ENCODE data around the gene EPB42.

EPB42 gene

GRCh38 chr15:43256341-43256740 lies 35.5 kb upstream of the EPB42 start:
- TF ChIP-seq ZNF654 (tag by site-specific recombination; IDR thresholded peaks at IDR 0.05; ENCODE audit: low read depth) = no peak
- TF ChIP-seq ZBTB11 (tag by site-specific recombination; conservative IDR thresholded peaks at IDR 0.05; ENCODE audit: low read depth) = no peak
- no peak for TF ChIP-seq ZSCAN23 (tag by site-specific recombination; IDR thresholded peaks at IDR 0.05)
- no peak for TF ChIP-seq ZNF747 (tag by site-specific recombination; IDR thresholded peaks at IDR 0.05)
- no peak for TF ChIP-seq KLF8 (tag by site-specific recombination; IDR thresholded peaks at IDR 0.05)
- Histone ChIP-seq H3K4me3 (ENCODE audit: low read depth, low read length) (no peak overlapping the region), H3K36me3 (ENCODE audit: control insufficient read depth in 2 of 2, insufficient read depth in 1 of 2, low read length in 2 of 2) (no peaks in the 10 kb centered on the region), H3K27ac (ENCODE audit: extremely low read depth, low read depth, low read length) (no peak overlapping the region), H3K9me3 (ENCODE audit: control insufficient read depth, insufficient read depth, low read depth, low read length) (no peaks in the 10 kb centered on the region), H3K4me1 (ENCODE audit: control insufficient read depth, insufficient read depth, low read length) (no peaks in the 10 kb centered on the region)
- CTCF ChIA-PET = interaction anchor here (0.6 kb wide), 1 partner anchor 524 kb away, joined by 3 read pairs; no protein-coding TSS in a partner anchor
- POLR2A ChIA-PET = no interaction called here

- CTCF ChIA-PET = no interaction called here
- TF ChIP-seq ZNF146 (tag by site-specific recombination; IDR thresholded peaks at IDR 0.05) = no peak
- no peak for TF ChIP-seq ZNF214 (tag by site-specific recombination; IDR thresholded peaks at IDR 0.05; ENCODE audit: borderline replicate concordance)
- no peak for TF ChIP-seq ZNF777 (tag by site-specific recombination; IDR thresholded peaks at IDR 0.05; ENCODE audit: borderline replicate concordance)
- no peak for TF ChIP-seq GFI1B (tag by site-specific recombination; IDR thresholded peaks at IDR 0.05)
- TF ChIP-seq ZNF548 (tag by site-specific recombination; IDR thresholded peaks at IDR 0.05) = no peak
- no peak for TF ChIP-seq GLIS2 (tag by site-specific recombination; IDR thresholded peaks at IDR 0.05)
- no peak for TF ChIP-seq ZNF114 (tag by site-specific recombination; IDR thresholded peaks at IDR 0.05)
- TF ChIP-seq ZNF132 (tag by site-specific recombination; IDR thresholded peaks at IDR 0.05; ENCODE audit: borderline replicate concordance) = no peak
- no peaks in the 10 kb centered on the region for H3K36me3 ChIP-seq (ENCODE audit: control insufficient read depth in 2 of 2, insufficient read depth in 1 of 2, low read length in 2 of 2)
- H3K4me1 ChIP-seq (ENCODE audit: control insufficient read depth, insufficient read depth, low read length) = no peaks in the 10 kb centered on the region
- H3K4me3 ChIP-seq (ENCODE audit: low read depth, low read length) = no peak overlapping the region
- no peak overlapping the region for H3K27ac ChIP-seq (ENCODE audit: extremely low read depth, low read depth, low read length)
- no peaks in the 10 kb centered on the region for H3K9me3 ChIP-seq (ENCODE audit: control insufficient read depth, insufficient read depth, low read depth, low read length)
- POLR2A ChIA-PET = no interaction called here
Measured at GRCh38 chr15:43255376-43255775, 34.6 kb upstream of the EPB42 start.

- no peaks in the 10 kb centered on the region for H3K36me3 ChIP-seq (ENCODE audit: control insufficient read depth in 2 of 2, insufficient read depth in 1 of 2, low read length in 2 of 2)
- CTCF ChIA-PET = interaction anchor here (0.6 to 0.7 kb wide), 2 partner anchors 230 to 283 kb away, joined by 3 read pairs; no protein-coding TSS in a partner anchor
- H3K27ac ChIP-seq (ENCODE audit: extremely low read depth, low read depth, low read length) = no peak overlapping the region
- H3K4me3 ChIP-seq (ENCODE audit: low read depth, low read length) = no peak overlapping the region
- POLR2A ChIA-PET = no interaction called here
- no peaks in the 10 kb centered on the region for H3K4me1 ChIP-seq (ENCODE audit: control insufficient read depth, insufficient read depth, low read length)
- no peaks in the 10 kb centered on the region for H3K9me3 ChIP-seq (ENCODE audit: control insufficient read depth, insufficient read depth, low read depth, low read length)
- no peak for TF ChIP-seq ZNF48 (tag by site-specific recombination; IDR thresholded peaks at IDR 0.05)
- no peak for TF ChIP-seq ZNF654 (tag by site-specific recombination; IDR thresholded peaks at IDR 0.05; ENCODE audit: low read depth)
Measured at GRCh38 chr15:43253431-43254403, 32.9 kb upstream of the EPB42 start.

- CTCF ChIA-PET = no interaction called here
- no peaks in the 10 kb centered on the region for H3K9me3 ChIP-seq (ENCODE audit: control insufficient read depth, insufficient read depth, low read depth, low read length)
- no peaks in the 10 kb centered on the region for H3K4me1 ChIP-seq (ENCODE audit: control insufficient read depth, insufficient read depth, low read length)
- POLR2A ChIA-PET = no interaction called here
- no peak overlapping the region for H3K4me3 ChIP-seq (ENCODE audit: low read depth, low read length)
- no peak overlapping the region for H3K27ac ChIP-seq (ENCODE audit: extremely low read depth, low read depth, low read length)
- TF ChIP-seq PRDM6 (tag by site-specific recombination; IDR thresholded peaks at IDR 0.05) (no peak), ZNF704 (tag by site-specific recombination; IDR thresholded peaks at IDR 0.05) (no peak), YY1 (tag by site-specific recombination; IDR thresholded peaks at IDR 0.05) (no peak), GLIS1 (tag by site-specific recombination; IDR thresholded peaks at IDR 0.05) (no peak), ZNF596 (tag by site-specific recombination; IDR thresholded peaks at IDR 0.05) (no peak), ZNF2 (tag by site-specific recombination; IDR thresholded peaks at IDR 0.05) (no peak), KLF16 (tag by site-specific recombination; IDR thresholded peaks at IDR 0.05) (no peak)
- H3K36me3 ChIP-seq (ENCODE audit: control insufficient read depth in 2 of 2, insufficient read depth in 1 of 2, low read length in 2 of 2) = no peaks in the 10 kb centered on the region
Measured at GRCh38 chr15:43251871-43252250, 31.0 kb upstream of the EPB42 start.
